Prostate gland (tissue), 2 donors: ENCODE results near the gene ILKAP. TPM values are rescaled to one million over a fixed set of nuclear protein-coding genes. Genes with fewer than 3 reads are reported as not detected.

Source experiments
- DNase-seq: peaks from one replicate; pipeline ENCODE4 v3.0.0-alpha.2; 2019; ENCODE audit warnings: low spot score
- H3K27ac ChIP-seq, 2 donors: fragments of 200-600 bp; sonication (generic); 2 replicates each; pipeline ENCODE4 v1.5.1; 2017 to 2019
- H3K27me3 ChIP-seq: fragments of 200-600 bp; sonication (generic); replicated peaks from 2 replicates; pipeline ENCODE4 v1.5.1; 2019; ENCODE audit not compliant: insufficient read depth
- H3K36me3 ChIP-seq, 2 donors: fragments of 200-600 bp; sonication (generic); 1 replicate in 1 of 2; 2 replicates in 1 of 2; pipeline versions ENCODE4 v1.5.1 to v1.8.1; 2017 to 2019
- H3K4me1 ChIP-seq: fragments of 200-600 bp; sonication (generic); replicated peaks from 2 replicates; pipeline ENCODE4 v1.5.1; 2019
- H3K4me3 ChIP-seq, 2 donors: fragments of 200-600 bp; sonication (generic); 2 replicates each; pipeline ENCODE4 v1.5.1; 2017 to 2019
- H3K9me3 ChIP-seq: fragments of 200-600 bp; sonication (generic); 2 replicates; pipeline ENCODE4 v1.5.1; 2017
- POLR2A ChIP-seq: fragments of 450-650 bp; IDR thresholded peaks from one replicate; pipeline ENCODE4 v1.6.1; 2016; ENCODE audit warnings: antibody characterized with exemption, mild to moderate bottlenecking
- POLR2AphosphoS5 ChIP-seq: sonication (generic); formaldehyde crosslinking; IDR thresholded peaks from one replicate; pipeline ENCODE4 v1.6.1; 2017; ENCODE audit warnings: antibody characterized with exemption
- WGBS: methylation state at CpG from one replicate; pipeline ENCODE4 v1.1.5; 2018; 5-methylcytosine and 5-hydroxymethylcytosine counted together
- intact Hi-C: fragments of 100-400 bp; cut with DNase I; formaldehyde crosslinking; loops from one replicate; pipeline ENCODE4 v1.14.2; 2022
- total RNA-seq, 2 donors: library from RNA; depleted of rRNA; stranded (reverse); fragments of >200 nt; gene quantifications; one replicate each; pipeline ENCODE4 v1.1.0, GENCODE V29; 2016
- TF ChIP-seq, protein P1 (sequence below), 4 experiments: fragments of 200-600 bp in 2 of 4; fragments of 450-650 bp in 2 of 4; sonication (generic) in 2 of 4; IDR thresholded peaks; 1 replicate in 3 of 4; 2 replicates in 1 of 4; pipeline ENCODE4 v1.5.1; 2016 to 2019; ENCODE audit warnings: antibody characterized with exemption in 4 of 4, mild to moderate bottlenecking in 2 of 4, moderate library complexity in 2 of 4

The ILKAP gene
- total RNA-seq, 2 donors from 2014 or later, result 33.6 to 41.8 TPM

DNA sequence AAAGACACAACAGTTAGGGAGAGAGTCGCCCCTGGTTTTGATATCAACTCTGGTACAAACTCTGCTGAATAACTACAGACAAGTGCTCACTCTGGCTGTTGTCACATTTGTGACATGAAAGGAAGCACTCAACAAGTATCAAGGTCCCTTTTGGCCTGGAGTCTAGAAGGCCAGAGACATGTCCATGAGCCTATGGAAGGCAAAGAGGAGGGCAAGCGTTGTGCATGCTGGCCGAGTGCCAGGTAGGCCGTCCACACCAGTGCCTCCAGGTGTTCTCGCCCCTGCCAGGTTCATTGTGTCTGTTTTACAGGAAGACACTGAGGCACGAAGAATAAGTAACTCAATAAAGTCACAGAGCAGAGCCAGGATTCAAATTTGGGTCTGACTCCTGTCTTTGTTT is 21.1 kb downstream of the ILKAP start:
- no peaks in the 10 kb centered on the region for H3K4me1 ChIP-seq
- intact Hi-C loops, result no loop called here
- peaks cover 11 to 26% of the 10 kb centered on the region in 2 donors for H3K36me3 ChIP-seq
- H3K4me3 ChIP-seq, result no peak overlapping the region
- no peaks in the 10 kb centered on the region for H3K27me3 ChIP-seq
- TF ChIP-seq, protein P1, sequence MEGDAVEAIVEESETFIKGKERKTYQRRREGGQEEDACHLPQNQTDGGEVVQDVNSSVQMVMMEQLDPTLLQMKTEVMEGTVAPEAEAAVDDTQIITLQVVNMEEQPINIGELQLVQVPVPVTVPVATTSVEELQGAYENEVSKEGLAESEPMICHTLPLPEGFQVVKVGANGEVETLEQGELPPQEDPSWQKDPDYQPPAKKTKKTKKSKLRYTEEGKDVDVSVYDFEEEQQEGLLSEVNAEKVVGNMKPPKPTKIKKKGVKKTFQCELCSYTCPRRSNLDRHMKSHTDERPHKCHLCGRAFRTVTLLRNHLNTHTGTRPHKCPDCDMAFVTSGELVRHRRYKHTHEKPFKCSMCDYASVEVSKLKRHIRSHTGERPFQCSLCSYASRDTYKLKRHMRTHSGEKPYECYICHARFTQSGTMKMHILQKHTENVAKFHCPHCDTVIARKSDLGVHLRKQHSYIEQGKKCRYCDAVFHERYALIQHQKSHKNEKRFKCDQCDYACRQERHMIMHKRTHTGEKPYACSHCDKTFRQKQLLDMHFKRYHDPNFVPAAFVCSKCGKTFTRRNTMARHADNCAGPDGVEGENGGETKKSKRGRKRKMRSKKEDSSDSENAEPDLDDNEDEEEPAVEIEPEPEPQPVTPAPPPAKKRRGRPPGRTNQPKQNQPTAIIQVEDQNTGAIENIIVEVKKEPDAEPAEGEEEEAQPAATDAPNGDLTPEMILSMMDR (IDR thresholded peaks at IDR 0.05), result no peak
- TF ChIP-seq POLR2A (no peak), POLR2AphosphoS5 (no peak)
- 75% methylated on average over 6 of the region's 6 CpGs for WGBS
- no peaks in the 10 kb centered on the region for H3K9me3 ChIP-seq
- DNase-seq, result no peak
- no peak overlapping the region for H3K27ac ChIP-seq

DNA sequence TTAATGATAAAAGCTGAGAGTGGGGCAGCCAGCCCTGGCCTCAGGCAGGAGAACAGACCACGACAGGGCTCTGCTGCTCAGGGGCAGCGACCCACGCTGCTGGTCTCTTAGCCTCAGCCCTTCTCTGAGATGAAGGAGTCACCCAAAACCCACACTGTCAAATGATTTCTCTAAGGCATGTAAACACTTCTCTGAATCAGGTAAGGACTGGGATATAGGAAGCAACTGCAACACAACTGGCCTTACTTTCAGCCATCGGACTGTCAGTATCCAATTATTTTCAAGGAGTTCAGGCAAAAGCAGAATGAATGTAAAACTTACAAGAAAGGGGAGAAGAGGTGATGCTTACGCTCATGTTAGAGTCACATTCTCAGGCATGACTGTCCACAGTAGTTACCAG is 22.9 kb downstream of the ILKAP start:
- no peak overlapping the region for H3K27ac ChIP-seq
- no peaks in the 10 kb centered on the region for H3K4me1 ChIP-seq
- 85% methylated on average over 5 of the region's 5 CpGs for WGBS
- no peaks in the 10 kb centered on the region for H3K27me3 ChIP-seq
- no peak for TF ChIP-seq POLR2AphosphoS5
- TF ChIP-seq, protein P1 (IDR thresholded peaks at IDR 0.05), result no peak
- no peak for TF ChIP-seq POLR2A
- no peak overlapping the region for H3K4me3 ChIP-seq
- intact Hi-C loops, result no loop called here
- DNase-seq, result no peak
- H3K36me3 ChIP-seq, result peaks cover 11 to 20% of the 10 kb centered on the region in 2 donors
- no peaks in the 10 kb centered on the region for H3K9me3 ChIP-seq

DNA sequence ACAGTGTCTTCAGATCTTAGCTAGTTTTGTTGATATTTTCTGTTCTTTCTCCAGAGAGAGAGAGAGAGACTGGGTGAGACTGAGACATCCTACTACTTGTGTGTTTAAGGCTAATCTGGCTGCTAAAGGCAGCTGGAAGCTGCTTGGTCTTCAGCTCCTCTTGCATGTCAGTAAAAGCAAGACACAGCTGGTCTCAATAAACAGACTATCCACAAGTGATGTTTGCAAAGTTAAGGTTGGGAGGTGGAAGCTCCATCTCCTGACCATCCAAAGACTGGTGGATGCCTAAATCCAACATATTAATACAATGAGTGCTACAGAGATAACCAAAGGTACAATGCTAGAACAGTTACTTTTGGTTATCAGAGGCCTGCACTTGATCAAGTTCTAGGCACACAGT is 26.9 kb downstream of the ILKAP start:
- intact Hi-C loops, result no loop called here
- Histone ChIP-seq H3K4me3 (no peak overlapping the region), H3K9me3 (no peaks in the 10 kb centered on the region), H3K27ac (no peak overlapping the region), H3K27me3 (no peaks in the 10 kb centered on the region), H3K36me3 (peaks cover 0 to 7% of the 10 kb centered on the region in 2 donors), H3K4me1 (no peaks in the 10 kb centered on the region)
- TF ChIP-seq, protein P1 (IDR thresholded peaks at IDR 0.05), result no peak
- TF ChIP-seq POLR2AphosphoS5 (no peak), POLR2A (no peak)
- DNase-seq, result no peak

DNA sequence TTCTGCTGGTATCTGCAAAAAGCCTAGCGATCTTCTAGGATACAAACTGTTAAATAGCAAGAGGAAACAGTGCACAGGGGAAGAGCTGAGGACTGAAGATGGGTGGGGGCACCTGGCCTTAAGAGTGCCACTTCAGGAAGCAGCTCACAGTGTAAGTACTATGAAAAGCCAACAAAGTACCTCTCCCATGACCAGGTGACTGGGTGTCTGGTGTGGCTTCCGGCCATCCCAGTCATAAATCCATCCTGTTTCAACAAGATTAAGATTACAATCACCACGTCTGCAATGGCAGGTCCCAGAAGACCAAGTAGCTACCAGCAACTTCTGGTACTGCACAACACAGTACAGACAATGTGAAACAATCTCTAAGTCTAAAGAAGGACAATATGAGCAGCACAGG is 28.8 kb downstream of the ILKAP start:
- Histone ChIP-seq H3K27me3 (no peaks in the 10 kb centered on the region), H3K4me1 (no peaks in the 10 kb centered on the region), H3K9me3 (no peaks in the 10 kb centered on the region), H3K4me3 (no peak overlapping the region), H3K27ac (no peak overlapping the region), H3K36me3 (no peaks in the 10 kb centered on the region)
- intact Hi-C loops, result no loop called here
- 54% methylated on average over 3 of the region's 3 CpGs for WGBS
- DNase-seq, result no peak
- TF ChIP-seq POLR2A, result no peak

DNA sequence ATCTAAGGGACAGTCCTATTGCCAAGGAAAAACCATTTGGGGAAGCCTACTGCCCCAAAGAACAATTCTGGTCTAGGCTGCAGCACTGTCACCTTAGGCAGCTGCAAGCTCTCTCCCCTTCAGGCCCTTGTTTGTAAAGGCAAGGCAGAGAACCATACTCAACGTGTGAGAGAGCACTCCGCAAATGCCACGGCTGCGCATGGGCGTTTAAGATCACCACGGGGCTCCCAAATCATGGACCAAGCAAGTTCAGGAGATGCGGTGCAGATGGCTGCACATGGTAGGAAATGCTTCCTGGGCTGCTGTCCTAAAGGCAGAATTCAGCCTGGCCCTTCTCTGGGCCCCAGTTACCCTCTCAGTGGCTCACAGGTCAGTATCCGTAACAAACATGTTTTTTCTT is 29.2 kb downstream of the ILKAP start:
- TF ChIP-seq POLR2AphosphoS5, result no peak
- TF ChIP-seq POLR2A, result no peak
- TF ChIP-seq, protein P1 (IDR thresholded peaks at IDR 0.05), result no peak
- Histone ChIP-seq H3K4me1 (no peaks in the 10 kb centered on the region), H3K27ac (no peak overlapping the region), H3K27me3 (no peaks in the 10 kb centered on the region), H3K36me3 (no peaks in the 10 kb centered on the region), H3K9me3 (no peaks in the 10 kb centered on the region), H3K4me3 (no peak overlapping the region)
- intact Hi-C loops, result no loop called here
- no peak for DNase-seq
- 95% methylated on average over 8 of the region's 8 CpGs for WGBS
